ENCODE measurements around the gene JMJD7.

DNA sequence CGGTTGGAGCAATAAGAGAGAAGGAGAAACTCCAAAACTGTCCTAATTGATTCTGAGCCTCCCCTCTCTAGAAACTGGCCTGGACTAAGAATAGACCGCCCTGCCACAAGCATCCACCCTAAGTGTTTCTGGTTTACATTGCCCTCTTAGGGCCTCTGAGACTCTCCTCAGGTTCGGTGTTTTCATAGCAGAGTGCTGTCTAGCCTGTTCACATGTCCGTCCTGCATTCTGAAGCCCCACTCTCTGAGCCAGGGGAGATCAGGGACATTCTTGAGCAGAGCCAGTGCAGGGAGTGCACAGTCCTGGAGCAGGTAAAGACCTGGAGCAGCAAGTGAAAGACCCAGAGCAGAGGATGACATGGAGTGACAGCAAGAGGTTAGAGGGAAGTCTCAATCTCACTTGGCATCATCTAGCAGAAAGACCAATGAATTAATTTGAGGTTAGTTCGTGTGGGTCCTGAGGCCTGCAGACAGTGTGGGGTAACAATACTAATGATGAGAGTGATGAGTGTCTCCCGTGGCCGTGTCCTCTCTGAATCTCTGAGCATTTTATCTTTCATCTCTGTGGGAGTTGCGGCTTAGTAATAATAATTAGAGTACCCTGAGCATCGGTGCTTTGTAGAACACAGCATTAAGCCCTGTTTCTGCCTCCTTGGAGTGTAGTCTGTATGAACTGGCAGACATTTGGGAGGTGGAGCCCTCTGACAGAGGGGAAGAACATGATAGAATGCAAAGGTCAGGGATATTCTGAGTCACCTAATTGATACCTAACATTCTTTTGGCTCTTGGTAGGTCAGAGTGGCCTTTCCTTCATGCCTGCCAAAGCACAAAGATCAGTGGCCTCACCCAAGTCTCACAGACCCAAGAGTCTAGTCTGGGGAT lies 29.0 kb upstream of the JMJD7 start:
- TF ChIP-seq, protein P1, sequence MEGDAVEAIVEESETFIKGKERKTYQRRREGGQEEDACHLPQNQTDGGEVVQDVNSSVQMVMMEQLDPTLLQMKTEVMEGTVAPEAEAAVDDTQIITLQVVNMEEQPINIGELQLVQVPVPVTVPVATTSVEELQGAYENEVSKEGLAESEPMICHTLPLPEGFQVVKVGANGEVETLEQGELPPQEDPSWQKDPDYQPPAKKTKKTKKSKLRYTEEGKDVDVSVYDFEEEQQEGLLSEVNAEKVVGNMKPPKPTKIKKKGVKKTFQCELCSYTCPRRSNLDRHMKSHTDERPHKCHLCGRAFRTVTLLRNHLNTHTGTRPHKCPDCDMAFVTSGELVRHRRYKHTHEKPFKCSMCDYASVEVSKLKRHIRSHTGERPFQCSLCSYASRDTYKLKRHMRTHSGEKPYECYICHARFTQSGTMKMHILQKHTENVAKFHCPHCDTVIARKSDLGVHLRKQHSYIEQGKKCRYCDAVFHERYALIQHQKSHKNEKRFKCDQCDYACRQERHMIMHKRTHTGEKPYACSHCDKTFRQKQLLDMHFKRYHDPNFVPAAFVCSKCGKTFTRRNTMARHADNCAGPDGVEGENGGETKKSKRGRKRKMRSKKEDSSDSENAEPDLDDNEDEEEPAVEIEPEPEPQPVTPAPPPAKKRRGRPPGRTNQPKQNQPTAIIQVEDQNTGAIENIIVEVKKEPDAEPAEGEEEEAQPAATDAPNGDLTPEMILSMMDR (IDR thresholded peaks at IDR 0.05), result no peak
- no peak for TF ChIP-seq EZH2 (IDR thresholded peaks at IDR 0.05; ENCODE audit: borderline replicate concordance, insufficient read depth, low read depth, low read length, poor library complexity, severe bottlenecking)

Data from B cell (primary cell).